GM21360 (cell line): Measurements from ENCODE around the gene STRN4.
"Not testable (repeated sequence)": the region's sequence is repeated elsewhere in the genome, so short reads cannot be mapped to it uniquely, and the experiment has no call there.

Source experiments
- ATAC-seq: cut with Tn5 transposase; IDR thresholded peaks from one replicate; pipeline ENCODE4 v1.9.1; 2021; ENCODE audit warnings: mild to moderate bottlenecking, moderate library complexity; ENCODE audit not compliant: unreplicated experiment

Gene STRN4

DNA sequence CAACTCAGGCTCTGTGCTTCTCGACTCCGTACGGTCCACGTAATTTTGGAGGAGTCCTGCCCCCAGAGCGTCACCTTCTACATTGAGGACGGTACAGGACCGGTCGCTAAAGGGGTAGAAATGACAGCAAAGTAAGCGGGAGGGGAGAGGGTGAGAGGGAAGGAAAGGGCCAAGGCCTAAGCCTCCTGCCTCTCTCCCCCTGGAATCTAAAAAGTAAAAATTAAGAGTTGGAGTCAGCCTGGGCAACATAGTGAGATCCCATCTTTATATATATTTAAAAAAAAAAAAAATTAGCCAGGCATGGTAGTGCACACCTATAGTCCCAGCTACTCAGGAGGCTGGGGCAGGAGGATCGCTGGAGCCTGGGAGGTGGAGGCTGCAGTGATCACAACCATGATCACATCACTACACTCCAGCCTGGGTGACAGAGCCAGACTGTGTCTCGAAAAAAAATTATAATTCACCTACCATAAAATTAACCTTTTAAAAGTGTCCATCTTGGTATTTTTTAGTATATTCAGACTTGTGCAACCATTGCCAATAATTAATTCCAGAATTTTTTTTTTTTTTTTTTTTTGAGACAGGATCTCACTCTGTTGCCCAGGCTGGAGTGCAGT, 29.5 kb upstream of the STRN4 start:
- no peak for ATAC-seq

DNA sequence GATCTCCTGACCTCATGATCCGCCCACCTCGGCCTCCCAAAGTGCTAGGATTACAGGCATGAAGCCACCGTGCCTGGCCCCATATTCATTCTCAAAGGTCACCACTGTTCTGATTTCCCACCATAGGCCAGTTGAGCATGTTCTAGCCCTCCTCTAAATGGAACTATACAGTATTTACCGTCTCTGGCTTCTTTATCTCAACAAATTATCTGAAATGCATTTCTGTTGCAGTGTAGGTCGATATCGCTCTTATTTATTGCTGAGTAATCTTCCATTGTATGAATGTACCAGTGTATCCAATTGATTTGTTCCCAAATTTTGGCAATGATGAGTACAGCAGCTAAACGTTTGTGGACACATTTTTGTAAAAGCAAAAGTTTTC, 26.8 kb upstream of the STRN4 start:
- ATAC-seq = no peak

DNA sequence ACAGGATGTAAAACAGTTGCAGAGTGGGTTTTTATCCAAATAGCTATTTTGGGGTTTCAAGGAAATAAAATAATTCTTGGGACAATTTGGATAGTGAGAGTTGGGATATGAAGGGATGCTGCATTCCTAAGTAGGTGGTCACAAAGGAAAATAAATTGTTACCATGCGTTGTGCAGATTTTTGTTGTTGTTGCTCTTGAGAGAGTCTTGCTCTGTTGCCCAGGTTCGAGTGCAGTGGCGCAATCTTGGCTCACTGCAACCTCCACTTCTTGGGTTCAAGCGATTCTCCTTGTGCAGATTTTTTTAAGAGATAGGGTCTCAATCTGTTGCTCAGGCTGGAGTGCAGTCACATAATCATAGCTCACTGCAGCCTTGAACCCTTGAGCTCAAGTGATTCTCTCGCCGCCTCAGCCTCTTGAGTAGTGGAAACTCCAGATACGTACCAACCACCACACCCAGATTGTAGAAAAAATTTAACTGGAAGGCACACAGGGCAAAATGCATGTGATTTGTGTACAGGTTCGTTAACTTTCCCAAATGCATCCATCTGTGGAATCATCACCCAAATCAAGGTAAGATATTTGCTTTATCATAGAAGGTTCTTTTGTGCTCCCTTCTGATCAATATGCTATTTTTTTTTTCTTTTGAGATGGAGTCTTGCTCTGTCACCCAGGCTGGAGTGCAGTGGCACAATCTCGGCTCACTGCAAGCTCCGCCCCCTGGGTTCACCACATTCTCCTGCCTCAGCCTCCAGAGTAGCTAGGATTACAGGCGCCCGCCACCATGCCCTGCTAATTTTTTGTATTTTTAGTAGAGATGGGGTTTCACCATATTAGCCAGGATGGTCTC, 26.1 kb upstream of the STRN4 start:
- ATAC-seq = no peak

DNA sequence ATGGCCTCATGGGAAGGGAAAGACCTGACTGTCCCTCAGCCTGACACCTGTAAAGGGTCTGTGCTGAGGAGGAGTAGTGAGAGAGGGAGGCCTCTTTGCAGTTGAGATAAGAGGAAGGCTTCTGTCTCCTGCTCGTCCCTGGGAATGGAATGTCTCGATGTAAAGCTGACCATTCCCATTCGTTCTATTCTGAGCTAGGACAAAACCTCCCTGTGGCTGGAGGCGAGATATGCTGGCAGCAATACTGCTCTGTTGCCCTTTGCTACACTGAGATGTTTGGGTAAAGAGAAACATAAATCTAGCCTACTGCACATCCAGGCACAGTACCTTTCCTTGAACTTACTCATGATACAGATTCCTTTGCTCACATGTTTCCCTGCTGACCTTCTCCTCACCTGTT, 22.5 kb upstream of the STRN4 start:
- ATAC-seq = not testable (repeated sequence)

DNA sequence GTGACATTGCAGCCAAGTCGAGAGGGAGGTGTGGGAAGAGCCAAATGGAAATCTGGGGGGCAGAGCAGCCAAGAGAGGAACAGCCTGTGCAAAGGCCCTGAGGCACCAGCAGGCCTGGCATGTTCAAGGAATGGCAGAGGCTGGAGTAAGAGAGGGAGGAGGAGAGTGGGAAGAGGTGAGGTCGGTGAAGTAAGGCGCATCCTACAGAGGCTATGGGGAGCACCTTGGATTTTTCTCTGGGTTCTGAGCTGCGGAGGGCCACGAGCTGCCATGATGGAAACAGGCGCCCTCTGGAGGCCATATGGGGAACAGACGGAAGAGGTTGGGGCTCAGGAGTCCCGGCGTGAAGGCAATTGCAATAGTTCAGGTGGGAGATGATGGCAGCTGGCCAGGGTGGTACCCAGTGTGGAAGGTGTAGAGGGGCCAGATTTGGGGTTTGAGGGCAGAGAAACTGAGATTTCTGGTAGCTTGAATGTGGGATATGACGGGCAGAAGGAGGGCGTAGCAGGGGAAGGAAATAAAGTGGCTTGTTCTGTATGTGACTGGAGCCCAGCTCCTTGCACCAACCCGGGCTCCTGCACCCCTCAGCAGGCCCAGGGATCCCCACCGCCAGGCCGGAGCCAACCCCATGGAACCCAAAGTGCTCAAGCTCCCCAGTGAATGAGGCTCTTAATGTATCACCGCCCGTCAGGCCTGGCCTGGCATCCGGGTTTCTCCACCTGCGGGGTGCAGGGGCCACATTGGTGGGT, 20.5 kb upstream of the STRN4 start:
- ATAC-seq = no peak

DNA sequence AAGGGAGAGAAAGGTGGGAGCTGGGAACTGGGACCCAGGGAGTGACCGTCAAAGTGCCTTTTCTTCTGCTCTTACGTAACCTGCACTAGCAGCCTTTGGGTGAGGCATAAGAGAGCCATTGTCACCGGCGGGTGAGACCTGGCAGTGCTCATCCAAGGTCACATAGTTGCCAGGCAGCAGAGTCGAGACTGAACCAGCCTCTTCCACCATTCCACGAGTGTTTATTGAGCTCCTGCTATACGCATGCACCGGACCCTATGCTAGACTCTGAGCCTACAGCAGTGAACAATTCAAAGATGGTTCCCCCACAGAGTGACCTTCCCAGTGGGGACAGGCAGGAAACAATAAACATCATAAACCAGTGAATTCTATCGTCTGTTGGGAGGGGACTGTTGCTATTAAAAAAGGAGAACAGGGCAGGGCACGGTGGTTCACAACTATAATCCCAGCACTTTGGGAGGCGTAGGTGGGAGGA, 18.6 kb upstream of the STRN4 start:
- ATAC-seq = no peak

DNA sequence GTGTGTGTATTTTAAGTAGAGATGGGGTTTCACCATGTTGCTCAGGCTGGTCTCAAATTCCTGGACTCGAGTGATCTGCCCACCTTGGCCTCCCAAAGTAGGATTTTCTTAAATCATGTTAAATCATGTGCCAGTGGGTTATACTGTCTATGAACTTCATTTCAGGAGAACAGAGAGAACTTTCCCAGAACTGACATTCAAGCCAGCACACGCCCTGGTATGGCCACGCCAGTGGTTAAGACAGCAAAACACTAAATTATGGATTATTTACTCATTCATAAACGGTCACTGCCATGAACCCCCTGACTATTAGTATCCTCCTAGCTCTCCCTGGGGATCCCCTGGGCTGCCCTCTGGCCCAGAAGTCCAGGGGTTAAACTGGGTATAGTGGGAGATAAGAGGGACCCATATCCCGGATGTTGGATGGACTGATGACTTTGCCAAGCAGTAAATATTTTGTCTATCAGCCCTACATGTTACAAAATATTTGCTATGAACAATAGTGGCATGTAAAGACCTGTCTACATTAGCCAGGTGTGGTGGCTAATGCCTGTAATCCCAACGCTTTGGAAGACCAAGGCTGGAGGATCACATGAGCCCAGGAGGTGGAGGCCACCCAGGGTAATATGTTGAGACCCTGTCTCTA, 16.1 kb upstream of the STRN4 start:
- ATAC-seq = no peak

DNA sequence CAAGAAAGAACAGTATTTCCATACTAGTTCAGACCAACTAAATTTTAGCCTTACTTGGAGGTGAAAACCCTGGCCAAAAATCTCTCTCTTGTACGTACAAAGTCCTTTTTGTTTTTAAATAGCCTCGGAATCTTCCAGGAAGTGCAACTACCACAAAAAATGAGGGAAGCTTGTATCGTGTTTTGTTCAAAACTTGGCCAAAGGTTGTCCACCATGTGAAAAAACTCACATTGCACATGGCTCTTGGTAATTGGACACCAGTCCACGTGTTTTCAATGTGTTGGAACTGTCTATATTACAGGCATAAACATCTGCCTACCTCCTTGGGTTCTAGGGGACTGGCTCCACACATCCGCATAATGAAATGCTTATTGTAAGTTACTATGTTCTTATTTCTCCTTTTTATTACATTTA, 15.2 kb upstream of the STRN4 start:
- ATAC-seq = no peak

DNA sequence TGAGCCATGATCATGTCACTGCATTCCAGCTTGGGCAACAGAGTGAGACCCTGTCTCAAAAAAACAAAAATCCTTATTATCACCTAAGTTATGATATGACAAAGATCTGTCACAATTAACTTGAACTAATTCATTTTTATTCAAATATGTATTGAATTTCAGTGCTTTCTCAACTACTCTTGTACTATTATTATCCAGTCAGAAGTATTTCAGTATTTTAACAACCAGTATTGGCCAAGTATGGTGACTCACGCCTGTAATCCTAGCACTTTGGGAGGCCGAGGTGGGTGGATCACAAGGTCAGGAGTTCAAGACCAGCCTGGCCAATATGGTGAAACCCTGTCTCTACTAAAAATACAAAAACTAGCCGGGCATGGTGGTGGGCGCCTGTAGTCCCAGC, 14.6 kb upstream of the STRN4 start:
- ATAC-seq = not testable (repeated sequence)

DNA sequence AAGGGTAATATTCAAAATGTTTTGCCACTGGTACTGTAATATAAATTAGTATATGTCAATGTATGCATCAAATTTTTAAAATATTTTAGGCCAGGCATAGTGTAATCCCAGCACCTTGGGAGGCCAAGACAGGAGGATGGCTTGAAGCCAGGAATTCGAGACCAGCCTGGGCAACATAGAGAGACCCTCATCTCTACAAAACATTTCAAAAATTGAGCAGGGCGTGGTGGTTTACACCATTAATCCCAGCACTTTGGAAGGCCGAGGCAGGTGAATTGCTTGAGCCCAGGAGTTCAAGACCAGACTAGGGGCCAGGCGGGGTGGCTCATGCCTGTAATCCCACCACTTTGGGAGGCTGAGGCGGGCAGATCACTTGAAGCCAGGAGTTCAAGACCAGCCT, 14.1 kb upstream of the STRN4 start:
- no peak for ATAC-seq

DNA sequence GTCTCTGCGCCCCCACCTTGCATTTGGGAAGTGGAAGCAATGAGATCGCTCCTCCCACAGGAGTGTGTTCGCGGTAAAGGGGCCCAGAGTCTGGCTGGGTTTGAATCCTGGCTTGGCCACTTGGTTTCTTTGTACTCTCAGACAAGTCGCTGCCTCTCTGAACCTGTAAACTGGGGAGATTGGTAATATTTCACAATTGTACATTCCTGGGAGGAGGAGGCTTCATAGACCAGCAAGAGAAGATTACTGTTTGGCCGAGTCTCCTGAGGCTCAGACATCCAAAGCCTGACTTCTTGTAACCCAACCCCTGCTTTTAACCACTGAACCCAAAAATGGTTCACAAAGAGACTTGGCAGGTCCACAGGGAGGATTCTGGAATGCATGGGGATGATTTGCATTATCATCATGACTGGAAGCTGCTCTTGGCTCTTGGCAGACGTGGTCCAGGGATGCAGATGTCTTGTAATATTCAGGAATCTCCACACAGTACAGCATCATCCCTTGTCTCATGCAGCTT, 13.6 kb upstream of the STRN4 start:
- no peak for ATAC-seq

DNA sequence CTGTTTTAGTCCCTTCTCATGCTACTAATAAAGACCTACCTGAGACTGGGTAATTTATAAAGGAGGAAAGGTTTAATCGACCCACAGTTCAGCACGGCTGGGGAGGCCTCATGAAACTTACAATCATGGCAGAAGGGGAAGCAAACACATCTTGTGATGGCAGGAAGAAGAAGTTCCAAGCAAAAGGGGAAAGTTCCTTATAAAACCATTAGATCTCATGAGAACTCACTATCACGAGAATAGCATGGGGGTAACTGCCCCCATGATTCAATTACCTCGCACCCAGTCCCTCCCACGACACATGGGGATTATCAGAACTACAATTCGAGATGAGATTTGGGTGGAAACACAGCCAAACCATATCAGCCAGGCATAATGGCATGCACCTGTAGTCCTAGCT, 13.0 kb upstream of the STRN4 start:
- no peak for ATAC-seq

DNA sequence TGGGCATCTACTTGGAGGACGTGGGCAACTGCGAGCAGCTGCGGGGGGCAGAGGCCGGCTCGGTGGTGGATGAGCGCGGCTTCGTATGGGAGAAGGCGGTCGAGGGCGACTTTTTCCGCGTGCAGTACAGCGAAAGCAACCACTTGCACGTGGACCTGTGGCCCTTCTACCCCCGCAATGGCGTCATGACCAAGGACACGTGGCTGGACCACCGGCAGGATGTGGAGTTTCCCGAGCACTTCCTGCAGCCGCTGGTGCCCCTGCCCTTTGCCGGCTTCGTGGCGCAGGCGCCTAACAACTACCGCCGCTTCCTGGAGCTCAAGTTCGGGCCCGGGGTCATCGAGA, 10.3 kb upstream of the STRN4 start:
- ATAC-seq = no peak

DNA sequence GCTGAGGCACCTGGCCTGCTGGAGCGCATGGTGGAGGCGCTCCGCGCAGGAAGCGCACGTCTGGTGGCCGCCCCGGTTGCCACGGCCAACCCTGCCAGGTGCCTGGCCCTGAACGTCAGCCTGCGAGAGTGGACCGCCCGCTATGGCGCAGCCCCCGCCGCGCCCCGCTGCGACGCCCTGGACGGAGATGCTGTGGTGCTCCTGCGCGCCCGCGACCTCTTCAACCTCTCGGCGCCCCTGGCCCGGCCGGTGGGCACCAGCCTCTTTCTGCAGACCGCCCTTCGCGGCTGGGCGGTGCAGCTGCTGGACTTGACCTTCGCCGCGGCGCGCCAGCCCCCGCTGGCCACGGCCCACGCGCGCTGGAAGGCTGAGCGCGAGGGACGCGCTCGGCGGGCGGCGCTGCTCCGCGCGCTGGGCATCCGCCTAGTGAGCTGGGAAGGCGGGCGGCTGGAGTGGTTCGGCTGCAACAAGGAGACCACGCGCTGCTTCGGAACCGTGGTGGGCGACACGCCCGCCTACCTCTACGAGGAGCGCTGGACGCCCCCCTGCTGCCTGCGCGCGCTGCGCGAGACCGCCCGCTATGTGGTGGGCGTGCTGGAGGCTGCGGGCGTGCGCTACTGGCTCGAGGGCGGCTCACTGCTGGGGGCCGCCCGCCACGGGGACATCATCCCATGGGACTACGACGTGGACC, 9.7 kb upstream of the STRN4 start:
- ATAC-seq = no peak

DNA sequence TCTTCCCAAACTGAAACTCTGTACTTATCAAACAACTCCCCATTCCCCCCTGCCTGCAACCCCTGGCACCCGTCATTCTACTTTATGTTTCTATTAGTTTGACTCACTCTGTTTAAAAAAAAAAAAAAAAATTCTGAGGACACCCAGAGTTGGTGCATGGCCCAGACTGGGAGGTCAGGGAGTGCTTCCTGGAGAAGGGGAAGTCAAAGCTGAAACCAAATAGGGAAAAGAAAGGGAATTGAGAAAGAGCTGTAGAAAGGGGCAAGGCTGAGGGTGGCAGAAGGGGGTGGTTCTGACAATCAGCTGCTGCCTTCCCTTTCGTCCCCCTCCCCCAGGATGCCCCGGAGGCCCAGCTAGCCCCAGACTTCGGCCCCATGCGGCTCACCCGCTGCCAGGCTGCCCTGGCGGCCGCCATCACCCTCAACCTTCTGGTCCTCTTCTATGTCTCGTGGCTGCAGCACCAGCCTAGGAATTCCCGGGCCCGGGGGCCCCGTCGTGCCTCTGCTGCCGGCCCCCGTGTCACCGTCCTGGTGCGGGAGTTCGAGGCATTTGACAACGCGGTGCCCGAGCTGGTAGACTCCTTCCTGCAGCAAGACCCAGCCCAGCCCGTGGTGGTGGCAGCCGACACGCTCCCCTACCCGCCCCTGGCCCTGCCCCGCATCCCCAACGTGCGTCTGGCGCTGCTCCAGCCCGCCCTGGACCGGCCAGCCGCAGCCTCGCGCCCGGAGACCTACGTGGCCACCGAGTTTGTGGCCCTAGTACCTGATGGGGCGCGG, 9.0 kb upstream of the STRN4 start:
- no peak for ATAC-seq

DNA sequence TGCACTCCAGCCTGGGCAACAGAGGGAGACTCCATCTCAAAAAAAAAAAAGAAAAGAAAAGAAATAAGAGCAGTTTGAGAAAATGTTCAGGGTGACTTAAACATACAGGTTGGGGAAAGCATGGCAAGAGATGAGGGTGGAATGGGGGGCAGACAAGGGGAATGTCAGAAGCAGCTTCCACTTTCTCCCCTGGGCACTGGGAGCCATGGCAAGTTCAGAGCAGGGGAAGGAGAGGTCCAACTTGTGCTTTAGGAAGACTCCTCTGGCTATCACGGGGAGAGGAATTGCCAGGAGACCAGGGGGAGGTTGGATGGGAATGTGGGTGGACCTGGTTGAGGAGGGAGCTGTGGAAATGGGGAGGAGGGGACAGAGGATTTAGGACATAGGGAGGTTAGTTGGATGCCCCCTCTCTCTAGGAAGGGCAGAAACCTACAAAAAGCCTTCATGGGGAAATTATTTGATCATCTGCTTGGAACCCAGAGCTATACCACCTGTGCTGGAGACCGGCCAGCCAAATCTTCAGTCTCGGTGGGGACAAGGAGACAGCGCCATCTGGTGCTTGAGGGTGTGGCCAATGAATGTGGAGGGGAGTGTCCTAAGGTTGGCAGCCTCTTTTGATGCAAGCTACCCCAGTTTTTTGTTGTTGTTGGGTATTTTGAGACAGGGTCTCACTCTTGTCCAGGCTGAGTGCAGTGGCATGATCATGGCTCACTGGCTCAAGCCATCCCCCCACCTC, 7.3 kb upstream of the STRN4 start:
- ATAC-seq = no peak

DNA sequence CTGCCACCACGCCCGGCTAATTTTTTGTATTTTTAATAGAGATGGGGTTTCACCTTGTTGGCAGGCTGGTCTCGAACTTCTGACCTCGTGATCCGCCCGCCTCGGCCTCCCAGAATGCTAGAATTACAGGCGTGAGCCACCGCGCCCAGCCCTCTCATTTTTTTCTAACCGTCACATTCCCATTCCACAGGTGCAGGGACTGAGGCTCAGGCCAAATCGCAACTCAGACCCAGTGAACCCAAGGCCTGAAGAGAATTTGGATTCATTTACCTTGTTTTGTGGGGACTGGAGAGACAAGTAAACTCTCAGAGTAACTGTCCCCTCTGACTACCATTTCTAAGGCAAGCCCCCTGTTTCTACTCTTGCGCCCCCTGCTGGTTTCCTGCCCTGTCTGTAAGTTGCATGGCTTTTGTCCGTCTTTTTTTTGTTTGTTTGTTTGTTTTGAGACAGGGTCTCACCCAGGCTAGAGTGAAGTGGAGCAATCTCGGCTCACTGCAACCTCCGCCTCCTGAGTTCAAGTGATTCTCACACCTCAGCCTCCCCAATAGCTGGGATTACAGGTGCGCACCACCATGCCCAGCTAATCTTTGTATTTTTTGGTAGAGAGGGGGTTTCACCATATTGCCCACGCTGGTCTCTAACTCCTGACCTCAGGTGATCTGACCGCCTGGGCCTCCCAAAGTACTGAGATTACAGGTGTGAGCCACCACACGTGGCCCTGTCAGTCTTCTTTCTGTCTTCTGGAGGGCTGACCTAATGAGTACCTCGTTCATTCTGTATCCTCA, 2.3 kb upstream of the STRN4 start:
- no peak for ATAC-seq

DNA sequence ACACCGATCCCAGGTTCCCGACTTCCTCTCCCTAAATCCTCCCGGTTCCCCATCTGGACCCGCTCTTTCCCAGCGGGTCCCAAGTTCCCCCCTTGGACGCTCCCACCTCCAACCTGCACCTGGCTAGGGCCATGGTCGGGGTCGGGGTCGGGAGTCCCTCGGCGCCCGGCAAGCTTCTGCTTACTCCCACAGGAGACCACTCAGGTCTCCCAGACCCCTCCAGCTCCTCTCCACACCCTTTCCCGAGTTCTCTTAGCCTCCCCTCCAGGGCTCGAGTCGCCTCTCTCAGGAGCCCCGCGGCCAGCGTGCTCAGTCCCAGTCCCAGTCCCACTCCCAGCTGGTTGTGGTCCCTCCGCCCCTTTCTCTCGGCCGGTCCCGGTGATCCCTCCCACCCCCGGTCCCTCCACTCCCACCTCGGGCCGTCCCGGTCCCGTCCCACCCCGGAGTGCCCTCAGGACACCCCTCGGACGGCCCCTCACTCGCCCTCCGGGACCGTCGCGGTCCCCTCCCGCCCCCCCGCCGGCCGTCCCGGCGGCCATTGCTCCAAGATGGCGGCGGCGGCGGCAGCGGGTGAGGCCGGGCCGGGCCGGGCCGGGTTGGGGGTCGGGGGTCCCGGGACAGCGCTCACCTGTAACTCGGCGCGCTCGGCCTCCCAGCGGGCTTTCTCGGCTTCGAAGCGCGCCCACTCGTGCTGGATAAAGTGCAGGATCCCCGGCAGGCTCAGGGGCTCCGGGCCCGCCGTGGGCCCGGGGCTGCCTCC, 549 bp downstream of the STRN4 start, which contains the start of gene FKRP:
Gene FKRP, plus strand, starts transcription at position 537 of the 760 bp plus-strand sequence. CDS start 9,394 bp downstream, outside the sequence.
- ATAC-seq = peak; percentile 36
